ENCODE results near the gene RNF130.

RNF130 gene

DNA sequence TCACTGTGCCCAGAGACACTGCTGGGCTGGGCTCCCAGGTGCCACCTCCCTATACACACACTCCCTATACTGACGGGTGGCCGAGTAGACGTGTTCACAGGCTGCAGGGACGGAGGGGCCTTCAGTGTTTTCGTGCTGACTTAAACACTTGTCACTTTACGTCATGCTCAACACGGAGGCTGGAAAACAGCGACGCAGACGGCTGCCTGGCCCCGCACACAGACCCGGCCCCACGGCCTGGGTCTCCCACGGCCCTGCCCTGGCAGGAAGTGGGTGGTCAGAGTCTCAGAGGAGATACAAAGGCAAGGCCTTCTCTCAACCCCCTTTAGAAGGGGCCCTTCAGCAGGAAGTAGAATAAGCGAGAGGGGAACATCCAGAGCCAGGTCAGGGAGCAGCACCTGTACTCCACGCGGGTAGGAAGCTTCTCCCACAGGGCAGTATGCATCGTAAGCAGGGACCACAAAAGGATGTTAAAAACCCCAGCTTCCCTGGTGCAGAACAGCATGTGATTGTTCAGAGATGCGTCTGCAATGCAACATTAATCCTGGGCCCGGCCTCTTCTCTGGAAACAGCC is 152.0 kb downstream of the RNF130 start:
- Histone ChIP-seq H3K9me3 (ENCODE audit: control insufficient read depth, insufficient read depth, low read length) (no peaks in the 10 kb centered on the region), H3K36me3 (ENCODE audit: control insufficient read depth, insufficient read depth, low read length) (no peaks in the 10 kb centered on the region), H3K27me3 (ENCODE audit: control insufficient read depth, insufficient read depth, low read length) (no peaks in the 10 kb centered on the region), H3K4me1 (ENCODE audit: control insufficient read depth, insufficient read depth, low read length) (peaks cover 1% of the 10 kb centered on the region; the same call in 1 of the 2 replicates), H3K27ac (ENCODE audit: low read length) (no peak overlapping the region), H3K4me3 (ENCODE audit: low read length) (no peak overlapping the region)
- no peak for DNase-seq (ENCODE audit: low read depth, low spot score)
- no CpG with 5 or more reads among the region's 20 CpGs for WGBS (ENCODE audit: insufficient coverage, insufficient read length)

DNA sequence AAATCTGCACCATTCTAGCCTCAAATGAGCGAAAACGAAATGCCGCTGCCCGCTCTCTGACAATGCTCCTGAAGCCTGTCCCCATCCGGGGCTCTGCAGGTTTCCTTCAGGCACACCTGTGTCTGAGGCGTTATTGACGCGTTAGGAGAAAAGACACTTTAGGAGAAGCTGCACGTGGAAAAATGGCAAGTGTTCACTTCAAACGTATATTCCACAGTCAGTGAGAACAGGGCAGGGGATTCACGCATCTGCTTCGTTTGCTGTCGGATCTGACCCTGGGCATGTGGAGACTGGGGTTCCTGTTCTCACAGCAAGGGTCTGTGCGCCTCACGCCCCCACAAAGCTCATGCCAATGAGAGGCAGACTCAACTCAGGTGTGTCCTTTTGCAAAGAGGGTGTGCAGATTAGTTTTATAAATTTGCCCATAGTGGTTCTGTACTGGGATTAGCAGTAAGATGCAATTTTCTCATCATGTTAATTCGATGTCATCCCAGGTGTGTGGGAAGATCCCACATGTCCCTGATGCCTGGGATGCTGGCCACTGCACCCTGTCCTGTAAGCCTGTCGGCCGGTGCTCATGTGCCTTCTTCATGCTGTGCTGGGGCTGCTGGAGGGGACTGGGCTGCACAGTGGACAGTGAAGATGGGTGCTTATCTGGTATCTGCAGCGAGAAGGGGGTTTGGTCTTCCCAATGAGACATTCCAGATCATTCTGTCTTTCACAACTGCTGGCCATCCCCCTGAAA is 152.6 kb downstream of the RNF130 start:
- no peaks in the 10 kb centered on the region for H3K27me3 ChIP-seq (ENCODE audit: control insufficient read depth, insufficient read depth, low read length)
- H3K9me3 ChIP-seq (ENCODE audit: control insufficient read depth, insufficient read depth, low read length), result no peaks in the 10 kb centered on the region
- WGBS (ENCODE audit: insufficient coverage, insufficient read length), result no CpG with 5 or more reads among the region's 19 CpGs
- no peak overlapping the region for H3K27ac ChIP-seq (ENCODE audit: low read length)
- no peak for DNase-seq (ENCODE audit: low read depth, low spot score)
- no peaks in the 10 kb centered on the region for H3K36me3 ChIP-seq (ENCODE audit: control insufficient read depth, insufficient read depth, low read length)
- H3K4me3 ChIP-seq (ENCODE audit: low read length), result no peak overlapping the region
- H3K4me1 ChIP-seq (ENCODE audit: control insufficient read depth, insufficient read depth, low read length), result peaks cover 1% of the 10 kb centered on the region; the same call in 1 of the 2 replicates

DNA sequence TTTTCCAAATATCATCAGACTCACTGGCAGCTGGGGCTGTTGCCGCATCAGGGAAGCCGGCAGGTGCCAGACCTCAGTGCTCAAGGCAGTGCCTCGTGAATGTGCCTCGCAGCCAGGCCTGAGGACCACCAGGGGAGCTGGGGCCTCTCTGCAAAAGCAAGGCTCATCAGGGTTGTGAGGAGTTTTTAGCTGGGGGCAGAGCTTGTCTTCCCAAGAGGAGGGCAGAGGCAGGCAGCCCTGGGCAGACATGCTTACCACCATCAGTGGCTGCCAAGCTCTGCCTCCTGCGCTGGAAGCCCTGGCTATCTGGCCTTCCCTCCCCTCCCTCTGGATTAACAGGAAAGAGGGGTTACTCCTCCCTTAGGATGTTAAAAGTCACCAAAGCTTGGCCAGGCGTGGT is 155.0 kb downstream of the RNF130 start:
- peaks cover 1% of the 10 kb centered on the region; the same call in 1 of the 2 replicates for H3K4me1 ChIP-seq (ENCODE audit: control insufficient read depth, insufficient read depth, low read length)
- H3K36me3 ChIP-seq (ENCODE audit: control insufficient read depth, insufficient read depth, low read length), result no peaks in the 10 kb centered on the region
- WGBS (ENCODE audit: insufficient coverage, insufficient read length), result no CpG with 5 or more reads among the region's 6 CpGs
- H3K27me3 ChIP-seq (ENCODE audit: control insufficient read depth, insufficient read depth, low read length), result no peaks in the 10 kb centered on the region
- H3K27ac ChIP-seq (ENCODE audit: low read length), result no peak overlapping the region
- no peak overlapping the region for H3K4me3 ChIP-seq (ENCODE audit: low read length)
- DNase-seq (ENCODE audit: low read depth, low spot score), result no peak
- no peaks in the 10 kb centered on the region for H3K9me3 ChIP-seq (ENCODE audit: control insufficient read depth, insufficient read depth, low read length)

DNA sequence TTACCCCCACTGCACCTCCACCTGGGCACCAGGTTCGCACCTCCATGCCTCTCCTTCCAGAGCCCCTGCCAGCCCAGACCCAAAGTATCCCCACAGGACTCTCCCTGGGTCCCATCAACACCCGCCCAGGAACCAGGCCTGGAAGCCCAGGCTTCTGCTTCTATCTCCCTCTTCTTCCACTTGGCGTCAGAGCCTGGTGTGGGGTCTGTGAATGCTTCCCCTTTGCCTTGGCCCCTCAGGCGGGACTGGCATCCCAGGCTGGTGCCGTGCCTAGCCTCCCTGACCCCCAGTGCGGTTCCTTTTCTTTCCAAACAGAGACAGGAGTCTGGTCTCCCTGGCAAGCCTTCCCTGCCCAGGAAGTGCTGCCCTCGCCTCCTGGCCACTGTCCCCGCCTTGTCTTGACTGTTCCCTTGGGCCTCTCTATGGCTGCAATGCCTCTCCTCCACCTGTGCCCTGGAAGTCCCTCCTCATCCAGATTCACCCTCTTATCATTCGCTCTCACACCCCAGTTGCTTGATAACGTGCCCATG is 156.1 kb downstream of the RNF130 start:
- WGBS (ENCODE audit: insufficient coverage, insufficient read length), result no CpG with 5 or more reads among the region's 10 CpGs
- H3K4me3 ChIP-seq (ENCODE audit: low read length), result no peak overlapping the region
- H3K4me1 ChIP-seq (ENCODE audit: control insufficient read depth, insufficient read depth, low read length), result peaks cover 1% of the 10 kb centered on the region; the same call in 1 of the 2 replicates
- H3K27me3 ChIP-seq (ENCODE audit: control insufficient read depth, insufficient read depth, low read length), result no peaks in the 10 kb centered on the region
- H3K36me3 ChIP-seq (ENCODE audit: control insufficient read depth, insufficient read depth, low read length), result no peaks in the 10 kb centered on the region
- no peak overlapping the region for H3K27ac ChIP-seq (ENCODE audit: low read length)
- DNase-seq (ENCODE audit: low read depth, low spot score), result no peak
- no peaks in the 10 kb centered on the region for H3K9me3 ChIP-seq (ENCODE audit: control insufficient read depth, insufficient read depth, low read length)

DNA sequence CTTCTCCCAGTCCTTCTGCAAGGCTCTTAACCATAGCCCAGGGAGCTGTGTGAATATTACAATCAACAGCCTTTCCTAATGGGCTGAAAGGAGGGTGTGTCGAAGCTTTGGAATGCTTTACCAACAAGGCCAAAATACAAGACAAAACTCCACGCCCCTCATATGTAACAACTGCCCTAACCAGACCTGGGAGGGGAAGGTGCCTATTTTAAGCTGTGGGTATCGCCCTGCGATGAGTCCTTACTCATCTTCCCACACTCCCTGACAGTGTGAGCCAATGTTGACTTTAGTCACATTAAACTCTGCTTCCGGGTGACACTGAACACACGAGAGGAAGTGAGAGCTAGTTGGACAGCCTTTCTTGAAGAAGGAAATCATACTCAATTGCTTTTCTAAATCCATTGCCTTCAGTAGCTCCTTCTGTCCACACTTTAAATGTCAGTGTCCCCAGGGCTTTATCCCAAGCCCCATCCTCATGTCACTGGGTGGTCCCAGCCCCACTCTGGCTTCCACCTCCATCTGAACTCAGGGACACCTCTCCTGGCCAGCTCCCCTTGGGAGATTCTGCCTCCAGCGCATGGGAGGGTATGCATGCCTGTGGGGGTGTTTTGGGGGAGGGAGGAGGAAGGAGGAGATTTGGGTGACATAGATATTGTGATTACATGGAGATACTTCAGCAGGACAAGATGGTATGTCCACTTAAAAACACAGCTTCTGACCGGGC is 157.4 kb downstream of the RNF130 start:
- H3K4me1 ChIP-seq (ENCODE audit: control insufficient read depth, insufficient read depth, low read length), result peaks cover 1% of the 10 kb centered on the region; the same call in 1 of the 2 replicates
- no peaks in the 10 kb centered on the region for H3K27me3 ChIP-seq (ENCODE audit: control insufficient read depth, insufficient read depth, low read length)
- no peaks in the 10 kb centered on the region for H3K36me3 ChIP-seq (ENCODE audit: control insufficient read depth, insufficient read depth, low read length)
- no peak overlapping the region for H3K27ac ChIP-seq (ENCODE audit: low read length)
- H3K9me3 ChIP-seq (ENCODE audit: control insufficient read depth, insufficient read depth, low read length), result no peaks in the 10 kb centered on the region
- DNase-seq (ENCODE audit: low read depth, low spot score), result no peak
- H3K4me3 ChIP-seq (ENCODE audit: low read length), result no peak overlapping the region
- no CpG with 5 or more reads among the region's 8 CpGs for WGBS (ENCODE audit: insufficient coverage, insufficient read length)

DNA sequence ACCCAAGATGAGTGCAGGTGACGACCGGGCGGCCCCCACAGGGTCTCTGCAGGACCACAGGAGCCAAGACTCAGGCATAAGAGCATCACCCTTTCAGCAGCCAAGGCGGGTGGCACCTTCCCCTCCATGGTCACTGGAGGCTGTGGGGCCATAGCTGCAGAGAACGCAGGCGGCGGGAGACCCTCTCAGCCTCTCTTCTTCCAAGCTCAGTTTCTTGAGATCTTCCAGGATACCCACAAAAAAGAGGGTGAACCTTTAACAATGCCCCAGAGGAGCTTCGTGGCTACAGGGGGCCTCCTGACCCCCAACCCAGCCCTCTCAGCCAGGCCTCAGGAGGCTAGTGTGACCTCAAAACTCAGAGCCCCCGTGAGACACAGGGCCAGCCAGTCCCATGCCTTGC is 158.1 kb downstream of the RNF130 start:
- Histone ChIP-seq H3K27ac (ENCODE audit: low read length) (no peak overlapping the region), H3K9me3 (ENCODE audit: control insufficient read depth, insufficient read depth, low read length) (no peaks in the 10 kb centered on the region), H3K4me3 (ENCODE audit: low read length) (no peak overlapping the region), H3K36me3 (ENCODE audit: control insufficient read depth, insufficient read depth, low read length) (no peaks in the 10 kb centered on the region), H3K27me3 (ENCODE audit: control insufficient read depth, insufficient read depth, low read length) (no peaks in the 10 kb centered on the region), H3K4me1 (ENCODE audit: control insufficient read depth, insufficient read depth, low read length) (peaks cover 1% of the 10 kb centered on the region; the same call in 1 of the 2 replicates)
- WGBS (ENCODE audit: insufficient coverage, insufficient read length), result no CpG with 5 or more reads among the region's 9 CpGs
- DNase-seq (ENCODE audit: low read depth, low spot score), result no peak

DNA sequence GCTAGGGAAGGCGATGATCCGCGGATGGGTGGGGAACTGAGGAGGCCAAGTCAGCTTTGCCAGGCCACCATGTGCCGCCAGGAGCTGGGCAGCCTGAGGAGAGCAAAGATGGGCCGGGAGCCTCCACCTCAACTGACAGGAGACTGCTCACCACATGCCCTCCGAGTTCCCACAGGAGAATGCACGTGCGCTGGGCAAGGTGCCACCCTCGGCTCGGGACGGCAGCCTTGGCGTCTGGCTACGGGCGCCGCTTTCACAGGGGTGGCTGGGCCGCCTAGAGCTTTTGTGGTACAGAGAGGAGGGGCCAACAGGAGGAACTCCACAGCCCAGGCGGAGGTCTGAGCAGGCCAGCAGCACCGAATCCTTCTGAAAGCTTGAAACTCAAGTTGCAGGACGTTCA is 158.6 kb downstream of the RNF130 start:
- Histone ChIP-seq H3K4me1 (ENCODE audit: control insufficient read depth, insufficient read depth, low read length) (peaks cover 1% of the 10 kb centered on the region; the same call in 1 of the 2 replicates), H3K27ac (ENCODE audit: low read length) (no peak overlapping the region), H3K27me3 (ENCODE audit: control insufficient read depth, insufficient read depth, low read length) (no peaks in the 10 kb centered on the region), H3K36me3 (ENCODE audit: control insufficient read depth, insufficient read depth, low read length) (no peaks in the 10 kb centered on the region), H3K9me3 (ENCODE audit: control insufficient read depth, insufficient read depth, low read length) (no peaks in the 10 kb centered on the region), H3K4me3 (ENCODE audit: low read length) (no peak overlapping the region)
- no CpG with 5 or more reads among the region's 19 CpGs for WGBS (ENCODE audit: insufficient coverage, insufficient read length)
- no peak for DNase-seq (ENCODE audit: low read depth, low spot score)

DNA sequence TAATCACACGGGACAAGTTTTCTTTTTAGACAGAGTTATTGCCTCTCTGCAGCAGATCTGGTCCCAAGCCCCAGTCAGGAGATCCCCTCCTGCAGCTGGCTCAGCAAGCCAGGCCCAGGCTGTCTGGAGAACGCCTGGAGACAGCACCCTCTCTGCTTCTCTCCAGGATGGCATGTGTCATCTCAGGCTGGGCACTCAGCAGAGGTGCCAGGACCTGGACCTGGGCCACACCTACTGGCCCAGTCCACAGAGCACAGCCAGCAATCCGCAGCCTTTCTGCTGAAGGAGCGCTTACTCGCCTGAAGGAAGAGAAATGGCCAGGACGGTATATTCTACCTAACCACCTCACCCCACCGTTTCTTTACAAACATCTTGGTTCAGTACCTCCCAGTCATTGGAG is 159.2 kb downstream of the RNF130 start:
- Histone ChIP-seq H3K36me3 (ENCODE audit: control insufficient read depth, insufficient read depth, low read length) (no peaks in the 10 kb centered on the region), H3K4me3 (ENCODE audit: low read length) (no peak overlapping the region), H3K27me3 (ENCODE audit: control insufficient read depth, insufficient read depth, low read length) (no peaks in the 10 kb centered on the region), H3K27ac (ENCODE audit: low read length) (no peak overlapping the region), H3K4me1 (ENCODE audit: control insufficient read depth, insufficient read depth, low read length) (peaks cover 1% of the 10 kb centered on the region; the same call in 1 of the 2 replicates), H3K9me3 (ENCODE audit: control insufficient read depth, insufficient read depth, low read length) (no peaks in the 10 kb centered on the region)
- no peak for DNase-seq (ENCODE audit: low read depth, low spot score)
- WGBS (ENCODE audit: insufficient coverage, insufficient read length), result no CpG with 5 or more reads among the region's 7 CpGs

DNA sequence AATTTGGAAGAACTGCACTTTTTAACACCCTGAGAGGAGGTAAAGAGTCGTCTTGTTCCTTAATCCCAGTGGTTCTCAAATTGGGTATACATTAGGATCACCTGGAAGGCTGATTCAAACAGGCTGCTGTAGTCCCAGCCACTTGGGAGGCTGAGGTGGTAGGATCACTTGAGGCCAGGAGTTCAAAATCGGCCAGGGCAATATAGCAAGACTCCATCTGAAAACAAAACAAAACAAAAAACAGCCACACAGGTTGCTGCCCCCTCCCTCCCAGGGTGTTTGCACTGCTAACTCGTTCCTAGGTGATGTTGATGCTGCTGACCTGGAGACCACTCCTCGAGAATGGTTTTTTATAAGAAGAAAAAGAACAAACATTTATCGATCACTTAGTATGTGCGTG is 162.3 kb downstream of the RNF130 start:
- H3K27ac ChIP-seq (ENCODE audit: low read length), result no peak overlapping the region
- H3K9me3 ChIP-seq (ENCODE audit: control insufficient read depth, insufficient read depth, low read length), result no peaks in the 10 kb centered on the region
- 0 out of 2 replicates have a peak, but pooled peaks cover 2% of the 10 kb centered on the region for H3K4me1 ChIP-seq (ENCODE audit: control insufficient read depth, insufficient read depth, low read length)
- H3K4me3 ChIP-seq (ENCODE audit: low read length), result no peak overlapping the region
- H3K27me3 ChIP-seq (ENCODE audit: control insufficient read depth, insufficient read depth, low read length), result no peaks in the 10 kb centered on the region
- DNase-seq (ENCODE audit: low read depth, low spot score), result no peak
- peaks cover 4% of the 10 kb centered on the region for H3K36me3 ChIP-seq (ENCODE audit: control insufficient read depth, insufficient read depth, low read length)
- WGBS (ENCODE audit: insufficient coverage, insufficient read length), result no CpG with 5 or more reads among the region's 6 CpGs

DNA sequence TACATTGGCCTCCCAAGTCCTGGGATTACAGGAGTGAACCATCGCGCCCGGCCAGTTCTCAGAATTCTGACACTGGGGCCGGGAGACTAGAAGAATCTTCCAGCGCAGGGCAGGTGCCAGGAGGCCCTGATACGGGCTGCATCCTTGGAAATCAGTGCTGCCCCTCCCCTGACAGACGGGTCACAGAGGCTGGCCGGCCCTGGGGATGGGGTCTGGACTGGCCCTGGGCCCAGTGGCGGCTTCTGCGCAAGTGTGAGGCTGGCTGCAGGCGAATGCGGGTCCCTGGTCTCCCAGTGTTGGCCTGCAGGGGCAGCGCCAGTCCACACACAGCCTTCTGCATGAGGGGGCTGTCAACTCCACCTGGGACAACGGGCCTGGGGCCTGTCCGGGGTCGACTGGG is 163.0 kb downstream of the RNF130 start:
- Histone ChIP-seq H3K27ac (ENCODE audit: low read length) (no peak overlapping the region), H3K4me3 (ENCODE audit: low read length) (no peak overlapping the region), H3K27me3 (ENCODE audit: control insufficient read depth, insufficient read depth, low read length) (no peaks in the 10 kb centered on the region), H3K36me3 (ENCODE audit: control insufficient read depth, insufficient read depth, low read length) (peaks cover 7% of the 10 kb centered on the region), H3K9me3 (ENCODE audit: control insufficient read depth, insufficient read depth, low read length) (no peaks in the 10 kb centered on the region), H3K4me1 (ENCODE audit: control insufficient read depth, insufficient read depth, low read length) (0 out of 2 replicates have a peak, but pooled peaks cover 2% of the 10 kb centered on the region)
- DNase-seq (ENCODE audit: low read depth, low spot score), result peak; percentile 37
- no CpG with 5 or more reads among the region's 16 CpGs for WGBS (ENCODE audit: insufficient coverage, insufficient read length)

Data from iPS DF 6.9 (cell line).